Chondrocyte (in vitro differentiated cells): Measurements from ENCODE around the gene ABLIM2. TPM values are rescaled to one million over a fixed set of nuclear protein-coding genes. Genes with fewer than 3 reads are reported as not detected.

Experiments used
- DNase-seq: peaks from one replicate; pipeline ENCODE4 v3.0.0; 2021; ENCODE audit warnings: mixed read lengths, low spot score
- H3K27ac Mint-ChIP-seq: one replicate; pipeline ENCODE4 v1.8.0; 2021; ENCODE audit warnings: mild to moderate bottlenecking, moderate library complexity, mixed read lengths; ENCODE audit not compliant: unreplicated experiment
- H3K27me3 Mint-ChIP-seq: 2 replicates; pipeline ENCODE4 v1.8.0; 2021; ENCODE audit warnings: low read depth, mixed read lengths
- H3K36me3 Mint-ChIP-seq: 2 replicates; pipeline ENCODE4 v1.8.0; 2021; ENCODE audit warnings: low read depth, mixed read lengths
- H3K4me1 Mint-ChIP-seq: 2 replicates; pipeline ENCODE4 v1.8.0; 2021; ENCODE audit warnings: low read depth, mild to moderate bottlenecking, mixed read lengths
- H3K4me3 Mint-ChIP-seq: one replicate; pipeline ENCODE4 v1.8.0; 2021; ENCODE audit warnings: mild to moderate bottlenecking, moderate library complexity, mixed read lengths; ENCODE audit not compliant: unreplicated experiment
- H3K9me3 Mint-ChIP-seq: 2 replicates; pipeline ENCODE4 v1.8.0; 2021; ENCODE audit warnings: low read depth, mixed read lengths
- CTCF ChIP-seq: fragments of 200-600 bp; sonication (generic); IDR thresholded peaks from 2 replicates; pipeline ENCODE4 v1.5.0; 2021; ENCODE audit warnings: antibody characterized with exemption, mild to moderate bottlenecking, moderate library complexity
- total RNA-seq: library from RNA; stranded (reverse); gene quantifications from 3 replicates; pipeline ENCODE4 v1.2.1, GENCODE V29; 2021

The ABLIM2 gene
- total RNA-seq, 1 donor from 2014 or later = 0.47 TPM

GRCh38 chr4:8130346-8131066 is 28.1 kb downstream of the ABLIM2 start:
- Mint-ChIP-seq H3K36me3 (no peaks in the 10 kb centered on the region), H3K27me3 (peaks cover 46% of the 10 kb centered on the region), H3K4me3 (no peak overlapping the region), H3K9me3 (no peaks in the 10 kb centered on the region), H3K27ac (no peak overlapping the region), H3K4me1 (peaks cover 7% of the 10 kb centered on the region)
- DNase-seq = no peak
- no peak for TF ChIP-seq CTCF

GRCh38 chr4:8129785-8130184 is 28.8 kb downstream of the ABLIM2 start:
- no peak for DNase-seq

GRCh38 chr4:8129136-8129535 is 29.5 kb downstream of the ABLIM2 start:
- Mint-ChIP-seq H3K27me3 (peaks cover 39% of the 10 kb centered on the region), H3K4me1 (peaks cover 8% of the 10 kb centered on the region), H3K27ac (no peak overlapping the region), H3K4me3 (no peak overlapping the region), H3K36me3 (no peaks in the 10 kb centered on the region), H3K9me3 (no peaks in the 10 kb centered on the region)
- TF ChIP-seq CTCF = no peak
- DNase-seq = no peak

More at GRCh38 chr4:8129785-8130184, 28.8 kb downstream of the ABLIM2 start:
- no peaks in the 10 kb centered on the region for H3K36me3 Mint-ChIP-seq
- H3K9me3 Mint-ChIP-seq = no peaks in the 10 kb centered on the region
- no peak overlapping the region for H3K4me3 Mint-ChIP-seq
- no peak overlapping the region for H3K27ac Mint-ChIP-seq
- H3K27me3 Mint-ChIP-seq = peaks cover 42% of the 10 kb centered on the region
- no peak for TF ChIP-seq CTCF
- peaks cover 7% of the 10 kb centered on the region for H3K4me1 Mint-ChIP-seq

GRCh38 chr4:8128100-8128856 is 30.3 kb downstream of the ABLIM2 start:
- peaks cover 32% of the 10 kb centered on the region for H3K27me3 Mint-ChIP-seq

More at GRCh38 chr4:8128100-8128856, 30.3 kb downstream of the ABLIM2 start:
- no peak for DNase-seq
- Mint-ChIP-seq H3K4me3 (no peak overlapping the region), H3K9me3 (no peaks in the 10 kb centered on the region), H3K27ac (no peak overlapping the region), H3K4me1 (peaks cover 16% of the 10 kb centered on the region), H3K36me3 (no peaks in the 10 kb centered on the region)
- no peak for TF ChIP-seq CTCF
